GM12872 (cell line): ENCODE data around the gene WDR7.

Source experiments
- CTCF ChIP-seq: IDR thresholded peaks from 3 replicates; pipeline ENCODE4 v1.5.1; 2011; ENCODE audit warnings: low read depth, mild to moderate bottlenecking, low read length, moderate library complexity; ENCODE audit not compliant: insufficient read depth

The WDR7 gene

GRCh38 chr18:56974141-56974540 lies 323.0 kb downstream of the WDR7 start:
- TF ChIP-seq CTCF, result no peak

- no peak for TF ChIP-seq CTCF
Measured at GRCh38 chr18:56975276-56975675, 324.1 kb downstream of the WDR7 start.

- no peak for TF ChIP-seq CTCF
Measured at GRCh38 chr18:56977309-56977708, 326.1 kb downstream of the WDR7 start.

GRCh38 chr18:56977771-56978170 lies 326.6 kb downstream of the WDR7 start:
- no peak for TF ChIP-seq CTCF

GRCh38 chr18:56980151-56980550 lies 329.0 kb downstream of the WDR7 start:
- no peak for TF ChIP-seq CTCF

GRCh38 chr18:56982766-56983165 lies 331.6 kb downstream of the WDR7 start:
- TF ChIP-seq CTCF, result no peak

- TF ChIP-seq CTCF, result no peak
Measured at GRCh38 chr18:56983275-56983992, 332.3 kb downstream of the WDR7 start.

GRCh38 chr18:56984731-56985130 lies 333.6 kb downstream of the WDR7 start:
- TF ChIP-seq CTCF, result no peak
